Measurements from ENCODE around the gene SLC24A3. TPM values are rescaled to one million over a fixed set of nuclear protein-coding genes. Genes with fewer than 3 reads are reported as not detected.

The SLC24A3 gene
- total and polyA plus RNA-seq, 2 experiments from 2014 or later = 0.48 to 1.7 TPM

- no peaks in the 10 kb centered on the region for H3K4me1 ChIP-seq (ENCODE audit: insufficient read depth)
- no peaks in the 10 kb centered on the region for H4K20me1 ChIP-seq (ENCODE audit: insufficient read depth, poor library complexity, severe bottlenecking)
- no peaks in the 10 kb centered on the region for H3K36me3 ChIP-seq (replicated peaks; ENCODE audit: insufficient read depth, low read depth)
- H3K79me2 ChIP-seq = no peaks in the 10 kb centered on the region
- no peak overlapping the region for H3K4me2 ChIP-seq
- no peak overlapping the region for H3K4me3 ChIP-seq
- no peaks in the 10 kb centered on the region for H3K9me2 ChIP-seq (replicated peaks; ENCODE audit: insufficient read depth)
- H3K27me3 ChIP-seq = no peaks in the 10 kb centered on the region
- H2AFZ ChIP-seq = no peak overlapping the region
- DNase-seq (ENCODE audit: low spot score) = peak; percentile 8
- 54% methylated on average over 9 of the region's 9 CpGs for WGBS (ENCODE audit: low lambda C conversion rate, missing lambda C conversion rate)
- TF ChIP-seq EZH2phosphoT487 (IDR thresholded peaks at IDR 0.05; ENCODE audit: low read depth, severe bottlenecking, unreplicated experiment) = no peak
- H3K27ac ChIP-seq = no peak overlapping the region
- H3K9me3 ChIP-seq (ENCODE audit: low read depth) = no peaks in the 10 kb centered on the region
Measured at GRCh38 chr20:19451923-19452295, 239.5 kb downstream of the SLC24A3 start.

DNA sequence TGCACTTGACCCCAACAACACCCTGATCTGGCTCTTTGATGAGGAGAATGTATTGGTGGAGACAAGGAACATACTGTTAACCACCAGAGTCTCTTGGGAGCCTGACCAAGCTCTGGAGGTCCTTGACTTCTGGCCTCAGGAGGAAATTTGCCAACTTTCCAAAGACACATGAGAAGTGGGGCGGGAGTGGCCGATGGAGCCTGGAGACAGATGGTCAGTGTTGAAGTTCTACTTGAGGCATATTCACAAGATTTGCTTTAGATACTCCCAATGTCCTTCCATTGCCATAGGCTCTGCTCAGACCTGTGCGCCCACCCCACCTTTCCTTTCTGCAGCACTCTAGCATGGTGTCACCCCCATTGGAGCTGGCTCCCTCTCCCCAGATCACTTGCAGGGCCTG lies 241.0 kb downstream of the SLC24A3 start:
- TF ChIP-seq, protein P1, sequence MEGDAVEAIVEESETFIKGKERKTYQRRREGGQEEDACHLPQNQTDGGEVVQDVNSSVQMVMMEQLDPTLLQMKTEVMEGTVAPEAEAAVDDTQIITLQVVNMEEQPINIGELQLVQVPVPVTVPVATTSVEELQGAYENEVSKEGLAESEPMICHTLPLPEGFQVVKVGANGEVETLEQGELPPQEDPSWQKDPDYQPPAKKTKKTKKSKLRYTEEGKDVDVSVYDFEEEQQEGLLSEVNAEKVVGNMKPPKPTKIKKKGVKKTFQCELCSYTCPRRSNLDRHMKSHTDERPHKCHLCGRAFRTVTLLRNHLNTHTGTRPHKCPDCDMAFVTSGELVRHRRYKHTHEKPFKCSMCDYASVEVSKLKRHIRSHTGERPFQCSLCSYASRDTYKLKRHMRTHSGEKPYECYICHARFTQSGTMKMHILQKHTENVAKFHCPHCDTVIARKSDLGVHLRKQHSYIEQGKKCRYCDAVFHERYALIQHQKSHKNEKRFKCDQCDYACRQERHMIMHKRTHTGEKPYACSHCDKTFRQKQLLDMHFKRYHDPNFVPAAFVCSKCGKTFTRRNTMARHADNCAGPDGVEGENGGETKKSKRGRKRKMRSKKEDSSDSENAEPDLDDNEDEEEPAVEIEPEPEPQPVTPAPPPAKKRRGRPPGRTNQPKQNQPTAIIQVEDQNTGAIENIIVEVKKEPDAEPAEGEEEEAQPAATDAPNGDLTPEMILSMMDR (IDR thresholded peaks at IDR 0.05; ENCODE audit: poor library complexity) = no peak
- TF ChIP-seq EZH2 (IDR thresholded peaks at IDR 0.05; ENCODE audit: borderline replicate concordance) (no peak), EZH2phosphoT487 (IDR thresholded peaks at IDR 0.05; ENCODE audit: low read depth, severe bottlenecking, unreplicated experiment) (no peak)
- no peak overlapping the region for H2AFZ ChIP-seq
- H3K4me3 ChIP-seq = no peak overlapping the region
- H3K4me2 ChIP-seq = no peak overlapping the region
- no peaks in the 10 kb centered on the region for H3K79me2 ChIP-seq
- no peak for DNase-seq (ENCODE audit: low spot score)
- no peaks in the 10 kb centered on the region for H3K9me2 ChIP-seq (replicated peaks; ENCODE audit: insufficient read depth)
- H3K9me3 ChIP-seq (ENCODE audit: low read depth) = no peaks in the 10 kb centered on the region
- no peaks in the 10 kb centered on the region for H4K20me1 ChIP-seq (ENCODE audit: insufficient read depth, poor library complexity, severe bottlenecking)
- H3K4me1 ChIP-seq (ENCODE audit: insufficient read depth) = no peaks in the 10 kb centered on the region
- 97% methylated on average over 3 of the region's 3 CpGs for WGBS (ENCODE audit: low lambda C conversion rate, missing lambda C conversion rate)
- no peaks in the 10 kb centered on the region for H3K36me3 ChIP-seq (replicated peaks; ENCODE audit: insufficient read depth, low read depth)
- H3K27ac ChIP-seq = no peak overlapping the region
- no peaks in the 10 kb centered on the region for H3K27me3 ChIP-seq

DNA sequence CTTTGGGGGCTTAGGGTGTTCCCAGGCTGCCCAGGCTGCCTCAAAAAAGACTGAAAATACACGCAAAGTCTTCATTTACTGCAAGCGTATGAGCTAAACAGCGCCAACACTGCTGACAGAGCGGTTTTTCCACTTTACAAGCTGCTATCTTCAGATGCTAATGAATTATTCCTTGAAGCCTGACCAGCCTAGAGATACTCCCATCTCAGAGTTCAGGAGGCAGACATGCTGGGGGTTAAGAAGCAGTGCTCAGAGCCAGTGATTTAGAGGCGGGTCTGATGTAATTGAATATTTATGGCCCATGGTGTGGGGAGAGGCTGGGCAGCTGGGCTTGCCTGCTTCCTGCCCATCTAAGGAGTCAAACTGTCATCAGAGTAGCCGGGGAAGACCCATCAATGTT lies 241.4 kb downstream of the SLC24A3 start:
- TF ChIP-seq, protein P1 (IDR thresholded peaks at IDR 0.05; ENCODE audit: poor library complexity) = no peak
- TF ChIP-seq EZH2phosphoT487 (IDR thresholded peaks at IDR 0.05; ENCODE audit: low read depth, severe bottlenecking, unreplicated experiment) (no peak), EZH2 (IDR thresholded peaks at IDR 0.05; ENCODE audit: borderline replicate concordance) (no peak)
- no peaks in the 10 kb centered on the region for H3K9me3 ChIP-seq (ENCODE audit: low read depth)
- no peaks in the 10 kb centered on the region for H3K27me3 ChIP-seq
- H2AFZ ChIP-seq = no peak overlapping the region
- no peak overlapping the region for H3K4me2 ChIP-seq
- no peaks in the 10 kb centered on the region for H4K20me1 ChIP-seq (ENCODE audit: insufficient read depth, poor library complexity, severe bottlenecking)
- H3K4me3 ChIP-seq = no peak overlapping the region
- no peaks in the 10 kb centered on the region for H3K9me2 ChIP-seq (replicated peaks; ENCODE audit: insufficient read depth)
- no peaks in the 10 kb centered on the region for H3K79me2 ChIP-seq
- peak; percentile 16 for DNase-seq (ENCODE audit: low spot score)
- H3K36me3 ChIP-seq (replicated peaks; ENCODE audit: insufficient read depth, low read depth) = no peaks in the 10 kb centered on the region
- H3K4me1 ChIP-seq (ENCODE audit: insufficient read depth) = no peaks in the 10 kb centered on the region
- WGBS (ENCODE audit: low lambda C conversion rate, missing lambda C conversion rate) = 59% methylated on average over 6 of the region's 6 CpGs
- H3K27ac ChIP-seq = no peak overlapping the region

- Histone ChIP-seq H3K79me2 (no peaks in the 10 kb centered on the region), H3K9me2 (replicated peaks; ENCODE audit: insufficient read depth) (no peaks in the 10 kb centered on the region), H3K4me3 (no peak overlapping the region), H3K9me3 (ENCODE audit: low read depth) (no peaks in the 10 kb centered on the region), H3K4me1 (ENCODE audit: insufficient read depth) (no peaks in the 10 kb centered on the region), H3K36me3 (replicated peaks; ENCODE audit: insufficient read depth, low read depth) (no peaks in the 10 kb centered on the region), H3K4me2 (no peak overlapping the region), H2AFZ (no peak overlapping the region), H3K27ac (no peak overlapping the region), H3K27me3 (no peaks in the 10 kb centered on the region), H4K20me1 (ENCODE audit: insufficient read depth, poor library complexity, severe bottlenecking) (no peaks in the 10 kb centered on the region)
- no peak for DNase-seq (ENCODE audit: low spot score)
- TF ChIP-seq EZH2 (IDR thresholded peaks at IDR 0.05; ENCODE audit: borderline replicate concordance) = no peak
- TF ChIP-seq EZH2phosphoT487 (IDR thresholded peaks at IDR 0.05; ENCODE audit: low read depth, severe bottlenecking, unreplicated experiment) = peak; percentile 42
- TF ChIP-seq, protein P1 (IDR thresholded peaks at IDR 0.05; ENCODE audit: poor library complexity) = no peak
- WGBS (ENCODE audit: low lambda C conversion rate, missing lambda C conversion rate) = 40% methylated on average over 2 of the region's 2 CpGs
Measured at GRCh38 chr20:19456595-19457395, 244.4 kb downstream of the SLC24A3 start.
